Measurements from ENCODE around the gene SLC7A7. TPM values are rescaled to one million over a fixed set of nuclear protein-coding genes. Genes with fewer than 3 reads are reported as not detected.

SLC7A7 gene
- total and polyA plus RNA-seq, 2 of the 13 experiments (the other 11 are each of a cell fraction or from before 2014, with no cell fraction given) = 0.13 to 0.63 TPM

GRCh38 chr14:22820731-22821130 is 5.5 kb upstream of the SLC7A7 start (continued):
- TF ChIP-seq, protein P1, sequence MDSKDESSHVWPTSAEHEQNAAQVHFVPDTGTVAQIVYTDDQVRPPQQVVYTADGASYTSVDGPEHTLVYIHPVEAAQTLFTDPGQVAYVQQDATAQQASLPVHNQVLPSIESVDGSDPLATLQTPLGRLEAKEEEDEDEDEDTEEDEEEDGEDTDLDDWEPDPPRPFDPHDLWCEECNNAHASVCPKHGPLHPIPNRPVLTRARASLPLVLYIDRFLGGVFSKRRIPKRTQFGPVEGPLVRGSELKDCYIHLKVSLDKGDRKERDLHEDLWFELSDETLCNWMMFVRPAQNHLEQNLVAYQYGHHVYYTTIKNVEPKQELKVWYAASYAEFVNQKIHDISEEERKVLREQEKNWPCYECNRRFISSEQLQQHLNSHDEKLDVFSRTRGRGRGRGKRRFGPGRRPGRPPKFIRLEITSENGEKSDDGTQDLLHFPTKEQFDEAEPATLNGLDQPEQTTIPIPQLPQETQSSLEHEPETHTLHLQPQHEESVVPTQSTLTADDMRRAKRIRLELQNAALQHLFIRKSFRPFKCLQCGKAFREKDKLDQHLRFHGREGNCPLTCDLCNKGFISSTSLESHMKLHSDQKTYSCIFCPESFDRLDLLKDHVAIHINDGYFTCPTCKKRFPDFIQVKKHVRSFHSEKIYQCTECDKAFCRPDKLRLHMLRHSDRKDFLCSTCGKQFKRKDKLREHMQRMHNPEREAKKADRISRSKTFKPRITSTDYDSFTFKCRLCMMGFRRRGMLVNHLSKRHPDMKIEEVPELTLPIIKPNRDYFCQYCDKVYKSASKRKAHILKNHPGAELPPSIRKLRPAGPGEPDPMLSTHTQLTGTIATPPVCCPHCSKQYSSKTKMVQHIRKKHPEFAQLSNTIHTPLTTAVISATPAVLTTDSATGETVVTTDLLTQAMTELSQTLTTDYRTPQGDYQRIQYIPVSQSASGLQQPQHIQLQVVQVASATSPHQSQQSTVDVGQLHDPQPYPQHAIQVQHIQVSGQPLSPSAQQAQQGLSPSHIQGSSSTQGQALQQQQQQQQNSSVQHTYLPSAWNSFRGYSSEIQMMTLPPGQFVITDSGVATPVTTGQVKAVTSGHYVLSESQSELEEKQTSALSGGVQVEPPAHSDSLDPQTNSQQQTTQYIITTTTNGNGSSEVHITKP (CRISPR knock-in tag; IDR thresholded peaks at IDR 0.05; ENCODE audit: low read depth) = no peak
- TF ChIP-seq TCF7L2 (IDR thresholded peaks at IDR 0.05; ENCODE audit: low read depth, low read length) (no peak), SOX6 (IDR thresholded peaks at IDR 0.05) (no peak), SOX6 (CRISPR knock-in tag; IDR thresholded peaks at IDR 0.05) (no peak), RFX1 (IDR thresholded peaks at IDR 0.05) (no peak), NAIF1 (CRISPR knock-in tag; IDR thresholded peaks at IDR 0.05; ENCODE audit: borderline replicate concordance) (no peak), SIN3B (IDR thresholded peaks at IDR 0.05; ENCODE audit: low read length) (no peak), THAP8 (CRISPR knock-in tag; IDR thresholded peaks at IDR 0.05; ENCODE audit: borderline replicate concordance) (no peak), BATF2 (CRISPR knock-in tag; IDR thresholded peaks at IDR 0.05) (no peak), ERF (CRISPR knock-in tag; IDR thresholded peaks at IDR 0.05) (no peak), ZMYM2 (CRISPR knock-in tag; IDR thresholded peaks at IDR 0.05) (0 out of 2 replicates have a peak, but pooled peaks have one; percentile 6), ZNF616 (CRISPR knock-in tag; IDR thresholded peaks at IDR 0.05; ENCODE audit: low read depth) (no peak), MTF2 (CRISPR knock-in tag; IDR thresholded peaks at IDR 0.05; ENCODE audit: borderline replicate concordance) (0 out of 2 replicates have a peak, but pooled peaks have one; percentile 20), NFYB (CRISPR knock-in tag; IDR thresholded peaks at IDR 0.05) (no peak), NCOA5 (CRISPR knock-in tag; IDR thresholded peaks at IDR 0.05) (no peak), ELF3 (CRISPR knock-in tag; IDR thresholded peaks at IDR 0.05) (no peak), TRAFD1 (CRISPR knock-in tag; IDR thresholded peaks at IDR 0.05; ENCODE audit: borderline replicate concordance) (no peak), AKAP8 (CRISPR knock-in tag; IDR thresholded peaks at IDR 0.05) (no peak), JUN (CRISPR knock-in tag; IDR thresholded peaks at IDR 0.05) (no peak), ZMYM4 (CRISPR knock-in tag; IDR thresholded peaks at IDR 0.05) (no peak), ZBTB10 (CRISPR knock-in tag; IDR thresholded peaks at IDR 0.05; ENCODE audit: borderline replicate concordance) (no peak), ZNF619 (CRISPR knock-in tag; IDR thresholded peaks at IDR 0.05) (0 out of 2 replicates have a peak, but pooled peaks have one; percentile 6)

All from HepG2 (cell line).